HL-60 (cell line): Measurements from ENCODE around the gene UBAP1L.

ENCODE experiments used
- DNase-seq, 2 experiments: peaks; one replicate each; pipeline ENCODE4 v3.0.0-alpha.2; 2010 to 2020; ENCODE audit warnings: low read depth in 1 of 2, low spot score in 1 of 2
- H3K27ac ChIP-seq: fragments of 250-450 bp; sonication (Bioruptor Pico); replicated peaks from 2 replicates; pipeline ENCODE4 v1.5.1; 2020; ENCODE audit warnings: mild to moderate bottlenecking, moderate library complexity
- H3K27me3 ChIP-seq: fragments of 250-450 bp; sonication (Bioruptor Pico); 2 replicates; pipeline ENCODE4 v1.5.1; 2021; ENCODE audit warnings: mild to moderate bottlenecking, moderate library complexity; ENCODE audit not compliant: insufficient read depth, poor library complexity, severe bottlenecking
- H3K4me3 ChIP-seq: replicated peaks from 2 replicates; pipeline ENCODE4 v1.5.1; 2011; ENCODE audit warnings: mild to moderate bottlenecking, control low read depth, low read length; ENCODE audit not compliant: insufficient read depth
- GABPA ChIP-seq: IDR thresholded peaks from 2 replicates; pipeline ENCODE4 v1.6.1; 2012; ENCODE audit warnings: low read depth
- POLR2AphosphoS5 ChIP-seq: IDR thresholded peaks from 2 replicates; pipeline ENCODE4 v1.6.1; 2012; ENCODE audit warnings: low read depth
- SPI1 ChIP-seq: IDR thresholded peaks from 2 replicates; pipeline ENCODE4 v1.6.1; 2012; ENCODE audit warnings: low read depth, mild to moderate bottlenecking, borderline replicate concordance
- TF ChIP-seq, protein P1 (sequence below): IDR thresholded peaks from one replicate; pipeline ENCODE4 v1.5.1; 2011; ENCODE audit warnings: low read length, control low read depth, inconsistent platforms; ENCODE audit not compliant: insufficient read depth
- TF ChIP-seq, protein P2 (sequence below): IDR thresholded peaks from 2 replicates; pipeline ENCODE4 v1.6.1; 2012; ENCODE audit warnings: low read depth; ENCODE audit not compliant: insufficient replicate concordance

Gene UBAP1L

DNA sequence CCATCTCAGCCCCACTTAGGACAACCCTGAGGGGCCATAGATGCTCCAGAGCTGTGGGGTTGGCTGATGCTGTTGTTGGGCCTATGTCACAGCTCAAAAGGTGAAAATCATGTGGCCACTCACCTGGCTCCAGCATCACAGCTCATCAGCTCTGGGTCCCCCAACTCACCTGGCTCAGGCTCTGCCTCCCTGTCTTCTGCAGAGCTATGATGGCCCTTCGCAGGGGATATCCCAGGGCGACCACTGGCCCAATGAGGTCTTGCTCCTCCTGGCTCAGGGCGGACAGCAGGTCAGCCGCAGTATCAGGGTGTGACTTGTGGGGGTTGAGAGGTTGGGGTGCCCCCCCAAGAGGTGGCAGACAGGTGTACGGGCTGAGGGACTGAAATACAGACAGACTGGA, 15.7 kb downstream of the UBAP1L start:
- no peak overlapping the region for H3K27ac ChIP-seq
- no peak for DNase-seq
- no peak for TF ChIP-seq POLR2AphosphoS5
- TF ChIP-seq SPI1, result no peak
- TF ChIP-seq, protein P1, sequence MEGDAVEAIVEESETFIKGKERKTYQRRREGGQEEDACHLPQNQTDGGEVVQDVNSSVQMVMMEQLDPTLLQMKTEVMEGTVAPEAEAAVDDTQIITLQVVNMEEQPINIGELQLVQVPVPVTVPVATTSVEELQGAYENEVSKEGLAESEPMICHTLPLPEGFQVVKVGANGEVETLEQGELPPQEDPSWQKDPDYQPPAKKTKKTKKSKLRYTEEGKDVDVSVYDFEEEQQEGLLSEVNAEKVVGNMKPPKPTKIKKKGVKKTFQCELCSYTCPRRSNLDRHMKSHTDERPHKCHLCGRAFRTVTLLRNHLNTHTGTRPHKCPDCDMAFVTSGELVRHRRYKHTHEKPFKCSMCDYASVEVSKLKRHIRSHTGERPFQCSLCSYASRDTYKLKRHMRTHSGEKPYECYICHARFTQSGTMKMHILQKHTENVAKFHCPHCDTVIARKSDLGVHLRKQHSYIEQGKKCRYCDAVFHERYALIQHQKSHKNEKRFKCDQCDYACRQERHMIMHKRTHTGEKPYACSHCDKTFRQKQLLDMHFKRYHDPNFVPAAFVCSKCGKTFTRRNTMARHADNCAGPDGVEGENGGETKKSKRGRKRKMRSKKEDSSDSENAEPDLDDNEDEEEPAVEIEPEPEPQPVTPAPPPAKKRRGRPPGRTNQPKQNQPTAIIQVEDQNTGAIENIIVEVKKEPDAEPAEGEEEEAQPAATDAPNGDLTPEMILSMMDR, result no peak
- TF ChIP-seq, protein P2, sequence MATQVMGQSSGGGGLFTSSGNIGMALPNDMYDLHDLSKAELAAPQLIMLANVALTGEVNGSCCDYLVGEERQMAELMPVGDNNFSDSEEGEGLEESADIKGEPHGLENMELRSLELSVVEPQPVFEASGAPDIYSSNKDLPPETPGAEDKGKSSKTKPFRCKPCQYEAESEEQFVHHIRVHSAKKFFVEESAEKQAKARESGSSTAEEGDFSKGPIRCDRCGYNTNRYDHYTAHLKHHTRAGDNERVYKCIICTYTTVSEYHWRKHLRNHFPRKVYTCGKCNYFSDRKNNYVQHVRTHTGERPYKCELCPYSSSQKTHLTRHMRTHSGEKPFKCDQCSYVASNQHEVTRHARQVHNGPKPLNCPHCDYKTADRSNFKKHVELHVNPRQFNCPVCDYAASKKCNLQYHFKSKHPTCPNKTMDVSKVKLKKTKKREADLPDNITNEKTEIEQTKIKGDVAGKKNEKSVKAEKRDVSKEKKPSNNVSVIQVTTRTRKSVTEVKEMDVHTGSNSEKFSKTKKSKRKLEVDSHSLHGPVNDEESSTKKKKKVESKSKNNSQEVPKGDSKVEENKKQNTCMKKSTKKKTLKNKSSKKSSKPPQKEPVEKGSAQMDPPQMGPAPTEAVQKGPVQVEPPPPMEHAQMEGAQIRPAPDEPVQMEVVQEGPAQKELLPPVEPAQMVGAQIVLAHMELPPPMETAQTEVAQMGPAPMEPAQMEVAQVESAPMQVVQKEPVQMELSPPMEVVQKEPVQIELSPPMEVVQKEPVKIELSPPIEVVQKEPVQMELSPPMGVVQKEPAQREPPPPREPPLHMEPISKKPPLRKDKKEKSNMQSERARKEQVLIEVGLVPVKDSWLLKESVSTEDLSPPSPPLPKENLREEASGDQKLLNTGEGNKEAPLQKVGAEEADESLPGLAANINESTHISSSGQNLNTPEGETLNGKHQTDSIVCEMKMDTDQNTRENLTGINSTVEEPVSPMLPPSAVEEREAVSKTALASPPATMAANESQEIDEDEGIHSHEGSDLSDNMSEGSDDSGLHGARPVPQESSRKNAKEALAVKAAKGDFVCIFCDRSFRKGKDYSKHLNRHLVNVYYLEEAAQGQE, result no peak
- no peak for TF ChIP-seq GABPA

DNA sequence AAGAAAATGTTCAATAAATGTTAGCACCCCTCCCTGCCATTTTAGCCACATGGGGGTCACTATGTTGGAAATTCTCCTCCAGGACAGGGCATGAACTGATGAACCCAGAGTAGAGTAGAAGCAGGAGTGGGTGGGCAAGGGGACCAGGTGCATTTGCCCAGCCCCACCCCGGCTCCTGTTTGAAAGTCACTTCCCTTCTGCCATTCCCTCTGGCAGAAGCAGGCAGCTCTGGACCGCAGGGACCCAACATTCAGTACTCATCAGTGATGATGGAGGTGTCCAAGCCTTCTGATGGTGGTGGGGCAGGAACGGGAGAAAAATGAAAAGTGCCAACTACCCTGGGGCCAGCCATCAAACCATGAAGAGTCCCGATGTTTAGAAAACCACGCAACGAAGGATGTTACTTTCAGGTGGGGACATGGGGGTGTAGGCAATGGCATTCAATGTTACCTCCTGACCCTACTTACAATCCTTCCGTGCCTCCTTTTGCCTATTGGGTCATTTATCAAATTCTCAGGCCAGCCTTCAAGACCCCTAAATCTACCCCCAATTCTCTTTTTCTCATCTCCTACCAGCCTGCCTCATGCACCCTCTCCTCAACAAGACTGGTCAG, 17.2 kb downstream of the UBAP1L start:
- TF ChIP-seq, protein P1, result no peak
- no peak for TF ChIP-seq SPI1
- Histone ChIP-seq H3K4me3 (no peak overlapping the region), H3K27me3 (no peaks in the 10 kb centered on the region), H3K27ac (no peak overlapping the region)
- DNase-seq, result no peak

More for the DNA sequence above, 15.7 kb downstream of the UBAP1L start:
- Histone ChIP-seq H3K4me3 (no peak overlapping the region), H3K27me3 (no peaks in the 10 kb centered on the region)

DNA sequence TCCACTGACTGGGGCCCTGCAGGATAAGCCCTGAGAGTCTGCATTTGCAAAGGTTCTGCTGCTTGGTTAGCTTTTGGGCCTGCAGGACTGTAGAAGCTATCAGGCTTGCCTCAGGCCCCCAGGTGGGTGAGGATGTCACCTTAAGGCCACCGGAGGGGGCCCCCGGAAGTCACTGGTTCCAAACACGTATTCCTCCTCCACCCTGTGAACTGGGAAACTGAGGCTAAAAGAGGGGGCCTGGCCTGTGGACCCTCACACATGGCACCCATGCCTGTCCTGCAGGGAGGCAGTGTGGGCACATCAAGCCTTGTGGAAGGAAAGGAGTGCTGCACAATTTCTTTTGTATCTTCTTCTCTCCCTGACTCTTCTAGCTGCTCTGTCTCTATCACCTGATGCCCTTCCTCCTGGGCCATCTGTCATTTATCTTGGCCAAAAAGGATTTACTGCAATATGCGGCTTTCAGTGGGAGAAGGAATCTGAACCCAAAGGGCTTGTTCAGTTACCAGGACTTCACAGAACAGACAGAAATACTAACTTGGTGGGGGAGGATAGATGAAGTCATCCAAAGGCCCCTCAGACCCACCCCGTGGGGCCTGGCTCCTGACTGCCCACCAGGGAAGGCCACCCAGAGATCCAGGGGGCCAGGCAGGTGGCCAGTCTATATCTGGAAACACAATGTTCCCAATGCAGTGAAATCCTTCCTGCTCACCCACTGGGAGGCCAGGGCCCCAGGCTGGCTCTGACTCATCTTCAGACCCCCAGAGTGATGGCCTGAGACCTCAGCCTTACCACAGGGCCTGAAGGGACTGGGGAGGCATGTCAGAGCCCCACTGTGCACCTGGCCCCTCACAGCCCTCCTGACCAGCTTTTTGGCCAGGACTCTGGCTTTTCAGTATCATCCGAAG, 18.3 kb downstream of the UBAP1L start:
- H3K27ac ChIP-seq, result no peak overlapping the region
- no peak overlapping the region for H3K4me3 ChIP-seq
- no peaks in the 10 kb centered on the region for H3K27me3 ChIP-seq
- DNase-seq, result no peak
- TF ChIP-seq POLR2AphosphoS5 (no peak), GABPA (no peak), SPI1 (no peak)
- TF ChIP-seq, protein P2, result no peak
- TF ChIP-seq, protein P1, result no peak

DNA sequence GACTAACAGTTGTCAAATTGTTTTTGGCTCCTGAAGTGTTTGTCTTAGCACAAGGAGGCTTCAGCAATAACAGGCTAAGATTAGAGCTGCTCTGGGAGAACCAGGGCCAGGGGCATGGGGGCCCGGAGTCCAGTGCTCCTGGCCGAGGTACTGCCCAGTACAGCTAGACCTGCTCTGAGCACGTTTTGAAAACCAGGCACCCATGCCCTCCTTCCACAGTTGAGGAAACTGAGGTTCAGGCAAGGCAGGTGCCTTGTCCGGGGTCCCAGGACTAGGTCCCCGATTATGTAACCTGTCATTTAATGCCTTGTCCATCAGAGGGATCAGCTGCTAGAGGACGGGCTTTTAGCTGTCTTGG, 19.3 kb downstream of the UBAP1L start:
- Histone ChIP-seq H3K27ac (no peak overlapping the region), H3K27me3 (no peaks in the 10 kb centered on the region), H3K4me3 (no peak overlapping the region)
- TF ChIP-seq POLR2AphosphoS5, result no peak
- TF ChIP-seq, protein P2, result no peak
- TF ChIP-seq, protein P1, result no peak
- TF ChIP-seq GABPA, result no peak
- TF ChIP-seq SPI1, result no peak
- no peak for DNase-seq
